Cerebellar cortex (tissue), 1 donor: ENCODE results near the gene RLN2.
A peak's percentile ranks its signal among the peaks of the same experiment; 100 is the strongest.

Experiments
- DNase-seq: peaks from one replicate; pipeline ENCODE4 v3.0.0-alpha.2; 2015; ENCODE audit warnings: low spot score

The RLN2 gene

DNA sequence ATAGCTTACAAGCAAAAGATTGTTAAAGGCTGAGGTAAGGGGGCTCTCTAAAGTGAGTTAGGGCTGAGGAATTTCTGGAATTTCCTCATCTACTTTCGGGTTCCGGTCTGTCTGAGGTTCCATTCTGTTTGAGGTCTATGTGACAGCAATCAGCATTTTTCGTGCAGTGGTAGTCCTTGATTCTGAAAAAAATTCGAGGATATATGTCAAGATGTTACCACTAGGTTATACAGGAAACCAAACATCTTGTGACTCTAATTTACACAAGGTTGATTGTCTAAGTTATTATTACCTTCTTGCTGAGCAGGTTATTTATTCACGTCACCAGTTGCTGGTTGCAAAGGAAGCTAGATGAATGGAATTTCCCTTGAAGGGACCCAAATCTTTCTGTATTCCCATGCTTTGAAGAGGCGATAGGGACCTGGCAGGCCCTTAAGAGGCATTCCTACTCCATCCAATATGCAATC, 35.2 kb downstream of the RLN2 start:
- DNase-seq: peak; percentile 17

DNA sequence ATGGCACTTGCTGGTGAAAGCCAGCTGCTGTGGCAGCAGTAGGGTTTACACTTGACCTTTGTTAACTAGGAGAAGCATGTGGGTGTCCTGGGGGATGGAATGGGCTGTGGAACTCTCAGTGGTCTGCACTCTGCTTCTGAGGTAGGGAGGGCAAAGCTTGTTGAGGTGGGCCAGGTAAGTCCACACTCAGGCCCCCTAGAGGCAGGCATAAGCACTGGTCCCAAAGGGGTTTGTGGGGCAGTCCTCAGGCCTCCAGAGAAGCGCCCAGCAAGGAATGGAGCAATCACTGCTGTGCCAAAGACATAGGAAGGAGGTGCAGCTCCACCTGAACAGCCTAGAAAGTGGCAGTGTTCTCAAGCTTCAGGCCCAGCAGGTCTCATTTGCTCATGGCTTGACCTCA, 38.6 kb downstream of the RLN2 start:
- DNase-seq: no peak

DNA sequence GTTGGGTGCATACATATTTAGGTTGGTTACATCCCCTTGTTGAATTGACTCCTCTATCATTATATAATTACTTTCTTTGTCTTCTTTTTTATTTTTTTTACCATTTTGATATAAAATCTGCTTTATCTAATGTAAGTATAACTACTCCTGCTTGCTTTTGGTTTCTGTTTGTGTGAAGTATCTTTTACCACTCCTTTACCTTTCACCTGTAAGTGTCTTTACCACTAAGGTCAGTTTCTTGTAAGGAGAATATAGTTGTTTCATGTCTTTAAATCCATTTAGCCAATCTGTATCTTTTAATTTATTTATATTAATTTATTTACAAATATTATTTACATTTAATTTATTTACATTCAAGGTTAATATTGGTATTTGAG, 40.3 kb downstream of the RLN2 start:
- no peak for DNase-seq

DNA sequence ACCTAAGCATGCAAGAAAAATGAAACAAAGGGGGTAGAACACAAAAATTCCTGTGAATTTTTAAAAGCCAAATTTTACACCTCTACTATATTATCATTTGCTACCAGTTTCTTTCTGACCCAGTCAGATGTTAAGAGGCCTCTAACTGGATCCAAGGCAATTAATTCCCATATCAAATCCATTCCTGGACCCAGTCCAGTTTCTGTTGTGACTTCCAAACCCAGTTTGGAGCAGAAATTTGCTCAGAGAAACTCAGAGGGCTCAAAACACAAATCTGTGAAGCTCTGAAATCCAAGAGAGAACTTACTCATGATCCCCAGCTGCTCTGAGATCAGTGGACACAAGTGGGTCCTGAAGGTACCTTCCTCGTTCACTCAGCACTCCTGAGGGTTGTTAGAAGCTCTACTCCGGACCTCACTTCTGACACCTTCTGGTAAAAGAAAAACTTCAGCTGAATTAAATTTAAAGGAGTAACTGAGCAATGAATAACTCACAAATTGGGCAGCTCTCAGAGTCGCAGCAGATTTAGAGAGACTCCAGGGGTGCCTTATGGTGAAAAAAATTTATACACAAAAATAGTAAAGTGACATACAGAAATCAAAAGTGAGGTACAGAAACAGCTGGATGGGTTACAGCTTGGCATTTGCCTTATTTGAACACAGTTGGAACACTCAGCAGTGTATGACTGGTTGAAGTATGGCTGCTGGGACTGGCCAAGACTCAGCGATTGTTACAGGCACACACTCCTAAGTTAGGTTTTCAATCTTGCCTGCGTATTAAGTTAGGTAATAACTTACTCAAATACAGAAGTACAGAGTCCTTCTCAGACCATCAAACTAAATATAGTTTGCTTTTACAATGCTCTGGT, 40.9 kb downstream of the RLN2 start:
- peak; percentile 22 for DNase-seq
